RPMI7951 (cell line): Measurements from ENCODE around the gene PLEKHH1. TPM values are rescaled to one million over a fixed set of nuclear protein-coding genes. Genes with fewer than 3 reads are reported as not detected.
"Not testable (repeated sequence)": the region's sequence is repeated elsewhere in the genome, so short reads cannot be mapped to it uniquely, and the experiment has no call there.

Experiments used
- DNase-seq: peaks from one replicate; pipeline ENCODE4 v3.0.0-alpha.2; 2012; ENCODE audit warnings: low read depth
- total RNA-seq: library from RNA; depleted of rRNA; stranded (reverse); fragments of >200 nt; shearing (Covaris generic); gene quantifications from 2 replicates; pipeline ENCODE4 v1.2.3, GENCODE V29; 2014

The PLEKHH1 gene
- total RNA-seq, 1 experiment from 2014 or later: 2.3 TPM

- peak; percentile 42 for DNase-seq
These were observed 50.9 kb downstream of the PLEKHH1 start for GRCh38 chr14:67583711-67584644.

- no peak for DNase-seq
These were observed 51.9 kb downstream of the PLEKHH1 start for GRCh38 chr14:67584978-67585377.

DNA sequence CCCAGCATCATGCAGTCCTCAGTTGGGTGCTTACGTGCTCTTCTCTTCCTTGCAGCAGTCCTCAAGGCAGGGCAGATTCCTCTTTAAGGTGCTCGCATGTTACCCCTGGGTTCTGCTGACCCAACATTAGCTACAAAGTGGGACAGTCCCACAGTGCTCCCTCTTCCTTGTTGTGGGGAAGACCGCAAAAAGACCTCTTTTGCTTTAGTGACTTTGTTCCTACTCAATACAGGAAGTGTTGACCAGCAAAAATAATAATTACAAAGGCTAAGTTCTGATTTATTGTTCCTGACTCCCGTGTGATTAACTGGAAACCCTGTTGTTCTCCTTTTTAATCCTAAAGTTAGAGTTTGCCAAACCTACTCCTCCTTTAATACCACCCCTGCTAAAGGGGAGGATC is 53.3 kb downstream of the PLEKHH1 start:
- DNase-seq: no peak

- no peak for DNase-seq
These were observed 56.2 kb downstream of the PLEKHH1 start for GRCh38 chr14:67589204-67589770.

DNA sequence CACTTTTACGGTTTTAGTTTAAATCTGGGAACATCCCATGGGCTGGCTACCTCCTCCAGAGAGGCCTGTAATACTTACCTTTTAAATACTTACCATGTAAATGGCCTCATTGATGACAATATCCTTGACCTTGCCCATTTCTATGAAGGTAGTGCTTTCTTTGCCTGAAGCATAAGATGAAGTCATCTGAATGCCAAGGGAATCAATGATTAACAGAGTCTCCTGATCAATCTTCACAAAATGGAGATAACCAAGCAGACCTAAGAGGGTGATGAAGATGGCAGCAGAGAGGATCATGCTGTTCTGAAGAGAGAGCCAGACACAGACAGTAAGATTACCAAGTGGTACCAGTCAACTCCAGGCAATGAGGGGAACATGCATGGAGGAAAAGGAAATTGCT is 60.6 kb downstream of the PLEKHH1 start:
- not testable (repeated sequence) for DNase-seq

GRCh38 chr14:67595392-67595791 is 62.3 kb downstream of the PLEKHH1 start:
- no peak for DNase-seq

DNA sequence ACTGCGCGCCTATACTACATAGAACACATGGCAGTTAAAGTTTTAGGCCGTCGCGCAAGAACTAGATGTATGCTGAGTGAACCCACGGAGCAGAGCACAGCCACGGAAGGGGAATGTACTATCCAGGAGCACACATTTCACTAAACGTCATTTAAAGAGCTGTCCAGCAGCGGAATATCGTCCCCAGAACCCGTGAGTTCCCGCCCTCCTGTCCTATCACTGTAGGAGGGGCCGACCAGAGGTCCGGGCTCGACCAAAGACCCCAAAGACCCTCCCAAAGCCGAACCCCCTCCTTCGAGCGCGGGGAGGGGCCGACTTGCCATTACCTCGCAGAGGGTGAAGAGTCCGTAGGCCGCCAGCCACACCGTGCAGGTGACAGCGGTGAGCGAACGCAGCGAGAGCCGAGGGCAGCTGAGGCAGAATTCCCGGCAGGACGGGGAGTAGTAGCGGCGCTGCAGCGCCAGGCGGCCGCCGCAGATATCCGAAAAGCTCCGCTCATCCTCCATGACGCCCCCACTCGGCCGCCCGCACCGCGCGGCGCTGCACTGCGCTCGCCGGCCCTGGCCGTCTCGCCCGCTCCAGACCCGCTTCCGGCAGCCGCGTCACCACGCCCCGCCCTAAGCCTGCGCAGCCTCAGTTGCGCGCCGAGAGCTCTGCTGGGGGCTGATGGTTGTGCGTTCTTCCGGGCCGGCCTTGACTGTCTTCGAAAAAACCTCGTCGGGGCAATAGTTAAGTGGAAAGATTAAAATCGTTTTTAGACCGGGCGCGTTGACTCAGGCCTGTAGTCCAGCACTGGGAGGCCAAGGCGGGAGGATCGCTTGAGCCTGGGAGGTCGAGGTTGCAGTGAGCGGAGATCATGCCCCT is 66.8 kb downstream of the PLEKHH1 start, which contains the start of gene PIGH:
Gene PIGH, minus strand, starts transcription at position 571 of the 864 bp plus-strand sequence. Its CDS starts 65 bp downstream, at position 506.
- DNase-seq: peak; percentile 80

DNA sequence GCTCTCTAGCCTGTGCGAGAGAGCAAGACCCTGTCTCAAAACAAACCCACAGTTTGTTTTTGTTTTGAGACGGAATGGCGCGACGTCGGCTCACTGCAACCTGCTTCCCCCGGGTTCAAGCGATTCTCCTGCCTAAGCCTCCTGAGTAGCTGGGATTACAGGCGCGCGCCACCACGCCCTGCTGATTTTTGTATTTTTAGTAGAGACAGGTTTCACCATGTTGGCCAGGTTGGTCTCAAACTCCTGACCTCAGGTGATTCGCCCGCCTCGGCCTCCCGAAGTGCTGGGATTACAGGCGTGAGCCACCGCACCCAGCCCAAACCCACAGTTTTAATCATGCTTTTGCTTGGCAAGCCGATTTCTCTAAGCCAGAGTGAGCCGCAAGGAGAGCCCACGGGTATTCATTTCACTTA is 67.5 kb downstream of the PLEKHH1 start:
- not testable (repeated sequence) for DNase-seq

DNA sequence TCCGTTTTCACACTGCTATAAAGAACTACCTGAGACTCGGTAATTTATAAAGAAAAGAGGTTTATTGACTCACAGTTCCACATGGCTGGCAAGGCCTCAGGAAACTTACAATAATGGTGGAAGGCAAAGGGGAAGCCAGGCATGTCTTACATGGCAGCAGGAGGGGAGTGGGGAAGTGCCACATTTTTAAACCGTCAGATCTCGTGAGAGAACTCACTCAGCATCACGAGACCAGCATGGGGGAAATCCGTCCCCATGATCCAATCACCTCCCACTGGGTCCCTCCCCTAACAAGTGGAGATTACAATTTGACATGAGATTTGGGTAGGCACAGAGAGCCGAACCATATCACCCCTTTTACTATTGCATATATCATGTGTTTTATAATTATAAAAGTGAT is 69.0 kb downstream of the PLEKHH1 start:
- no peak for DNase-seq

DNA sequence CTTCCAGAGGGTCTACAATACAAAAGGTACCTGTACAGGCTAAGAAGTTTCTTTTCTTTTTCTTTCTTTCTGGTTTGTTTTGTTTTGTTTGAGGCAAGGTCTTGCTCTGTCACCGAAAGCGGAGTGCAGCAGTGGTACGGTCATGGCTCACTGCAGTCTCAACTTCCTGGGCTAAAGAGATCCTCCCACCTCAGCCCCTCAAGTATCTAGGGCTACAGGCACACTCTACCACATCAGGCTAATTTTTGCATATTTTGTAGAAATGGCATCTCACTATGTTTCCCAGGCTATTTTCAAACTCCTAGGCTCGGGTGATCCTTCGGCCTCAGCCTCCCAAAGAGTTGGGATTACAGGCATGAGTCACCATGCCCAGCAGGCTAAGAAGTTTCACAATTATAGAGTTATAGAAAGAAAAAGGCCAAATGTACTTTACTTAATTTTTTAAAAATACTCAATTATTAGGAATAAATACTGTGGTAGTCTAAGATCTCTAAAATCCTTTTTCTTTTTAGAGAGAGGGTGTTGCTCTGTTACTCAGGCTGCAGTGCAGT is 70.0 kb downstream of the PLEKHH1 start:
- no peak for DNase-seq

- no peak for DNase-seq
These were observed 74.6 kb downstream of the PLEKHH1 start for GRCh38 chr14:67607646-67608045.

GRCh38 chr14:67609642-67610310 is 76.7 kb downstream of the PLEKHH1 start:
- no peak for DNase-seq

- DNase-seq: no peak
These were observed 77.4 kb downstream of the PLEKHH1 start for GRCh38 chr14:67610491-67610890.

DNA sequence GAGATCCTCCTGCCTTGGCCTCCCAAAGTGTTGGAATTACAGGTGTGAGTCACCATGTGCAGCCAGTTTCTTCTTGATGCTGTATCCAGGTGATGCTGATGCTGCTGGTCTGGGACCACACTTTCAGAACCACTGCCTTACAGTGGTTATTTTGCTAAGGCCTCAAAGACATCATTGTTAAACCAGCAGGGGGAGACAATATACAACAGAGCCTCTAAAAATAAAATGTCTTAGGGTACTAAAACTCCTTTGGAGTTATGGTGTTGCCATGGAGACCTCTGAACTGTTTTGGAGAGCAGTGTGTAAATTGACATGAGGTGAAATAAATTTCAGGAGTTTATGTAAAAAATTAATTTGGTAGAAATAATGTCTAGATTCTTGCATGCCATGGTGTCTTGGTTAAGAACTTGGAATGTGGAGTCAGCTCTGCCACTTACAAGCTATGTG is 85.5 kb downstream of the PLEKHH1 start:
- DNase-seq: peak; percentile 78

DNA sequence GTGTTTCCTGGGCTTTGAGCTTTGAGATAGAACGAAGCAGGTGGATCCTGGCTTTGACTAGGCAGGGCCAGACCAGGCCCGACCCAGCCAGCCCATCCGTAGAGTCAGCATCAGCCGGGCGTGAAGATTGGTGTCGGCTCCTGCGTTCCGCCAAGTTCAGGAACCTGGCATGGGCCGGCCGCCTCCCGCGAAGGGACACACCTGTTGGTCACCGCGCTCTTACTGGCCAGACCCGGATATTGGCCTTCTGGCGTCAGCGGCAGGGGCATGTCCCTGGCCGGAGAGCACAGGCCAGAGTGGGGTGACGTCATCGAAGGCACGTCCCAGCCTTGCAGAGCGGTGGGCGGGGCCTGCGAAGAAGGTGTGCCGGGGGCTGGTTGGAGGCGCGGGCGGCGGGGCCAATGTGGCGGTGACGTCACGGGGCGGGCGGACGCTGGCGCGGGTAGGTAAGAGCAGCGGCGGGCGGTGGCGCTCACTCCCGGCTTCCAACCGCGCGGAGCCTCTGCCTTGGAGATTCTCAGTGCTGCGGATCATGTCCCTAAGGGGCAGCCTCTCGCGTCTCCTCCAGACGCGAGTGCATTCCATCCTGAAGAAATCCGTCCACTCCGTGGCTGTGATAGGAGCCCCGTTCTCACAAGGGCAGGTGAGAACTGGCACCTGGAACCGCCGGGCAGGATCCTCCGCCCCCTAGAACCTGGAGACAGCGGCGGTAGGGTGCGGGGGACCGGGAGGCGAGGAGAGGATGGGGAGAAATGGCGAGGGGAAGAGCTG is 86.5 kb downstream of the PLEKHH1 start, which contains the start of gene ARG2:
Gene ARG2, plus strand, starts transcription at position 475 of the 771 bp plus-strand sequence. Its CDS starts 58 bp downstream, at position 533.
- peak; percentile 89 for DNase-seq

GRCh38 chr14:67620217-67620785 is 87.2 kb downstream of the PLEKHH1 start:
- DNase-seq: no peak

DNA sequence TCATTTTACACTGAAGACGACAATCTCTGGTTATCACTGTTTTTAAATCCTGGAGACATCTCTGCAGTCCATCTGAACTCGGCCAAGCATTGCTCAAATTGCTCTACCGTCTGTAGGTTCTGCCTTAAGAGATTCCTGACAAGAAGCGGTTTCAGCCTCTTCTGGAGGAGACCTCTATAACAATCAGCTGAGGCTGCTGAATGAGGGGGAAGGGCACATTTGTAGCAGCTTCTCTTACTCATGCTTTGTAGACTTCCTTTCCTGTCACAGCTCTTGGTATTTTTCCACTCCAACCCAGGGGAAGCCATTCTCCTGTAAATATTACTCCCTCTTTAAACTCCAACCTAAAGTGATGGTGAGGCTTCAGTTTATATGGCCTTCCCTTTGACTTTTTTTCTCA is 89.6 kb downstream of the PLEKHH1 start:
- peak; percentile 84 for DNase-seq

GRCh38 chr14:67623114-67623513 is 90.0 kb downstream of the PLEKHH1 start:
- no peak for DNase-seq

DNA sequence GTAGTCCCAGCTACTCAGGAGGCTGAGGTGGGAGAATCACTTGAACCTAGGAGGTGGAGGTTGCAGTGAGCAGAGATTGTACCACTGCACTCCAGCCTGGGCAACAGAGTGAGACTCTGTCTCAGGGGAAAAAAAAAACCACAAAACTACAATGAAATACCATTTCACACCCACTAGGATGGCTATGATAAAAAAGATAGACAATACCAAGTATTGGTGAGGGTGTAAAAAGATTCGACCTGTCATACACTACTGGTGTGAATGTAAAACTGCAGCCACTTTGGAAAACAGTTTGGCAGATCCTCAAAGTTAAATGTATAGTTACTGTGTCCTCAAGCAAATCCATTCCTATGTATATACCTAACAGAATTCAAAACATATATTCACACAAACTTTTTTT is 93.0 kb downstream of the PLEKHH1 start:
- DNase-seq: not testable (repeated sequence)

DNA sequence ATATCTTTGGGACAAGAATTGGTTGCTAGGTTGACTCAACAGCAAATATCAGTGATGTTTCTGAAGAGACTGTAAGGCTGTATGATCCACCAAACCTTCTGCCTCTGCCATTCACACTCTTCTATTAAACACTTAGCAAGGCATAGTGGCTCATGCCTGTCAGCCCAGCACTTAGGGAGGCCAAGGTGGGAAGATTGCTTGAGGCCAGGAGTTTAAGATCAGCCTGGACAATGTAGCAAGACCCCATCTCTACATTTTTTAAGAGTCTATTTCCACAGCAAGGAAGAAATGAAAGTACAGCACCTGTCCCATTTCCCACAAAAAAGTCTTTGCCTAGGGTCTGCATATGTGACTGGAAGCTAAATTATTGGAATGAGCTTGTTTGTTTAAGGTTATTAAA is 94.4 kb downstream of the PLEKHH1 start:
- DNase-seq: no peak
